ENCODE measurements around the gene SPEM3.

Gene SPEM3

GRCh38 chr17:7428557-7428956 is at the start of gene SPEM3:
SPEM3 (plus strand) TSS chr17:7428857; CDS start chr17:7428903, 46 bp downstream.
- DNase-seq, result no peak

- DNase-seq, result no peak
Observed at GRCh38 chr17:7379134-7379533, 49.5 kb upstream of the SPEM3 start.

- DNase-seq, result no peak
Observed at GRCh38 chr17:7380321-7380720, 48.3 kb upstream of the SPEM3 start.

- DNase-seq, result no peak
Observed at GRCh38 chr17:7380855-7381683, 47.6 kb upstream of the SPEM3 start, which contains the start of gene TNK1. TNK1 (plus strand) TSS chr17:7381089; CDS start chr17:7382927, 1,838 bp downstream.

GRCh38 chr17:7382901-7383300 is 45.8 kb upstream of the SPEM3 start:
- no peak for DNase-seq

- no peak for DNase-seq
Observed at GRCh38 chr17:7383371-7383741, 45.3 kb upstream of the SPEM3 start.

GRCh38 chr17:7383742-7384488 is 44.7 kb upstream of the SPEM3 start:
- DNase-seq, result no peak

- DNase-seq, result no peak
Observed at GRCh38 chr17:7384489-7385081, 44.1 kb upstream of the SPEM3 start.

- no peak for DNase-seq
Observed at GRCh38 chr17:7388856-7389255, 39.8 kb upstream of the SPEM3 start.

GRCh38 chr17:7389924-7390910 is 38.4 kb upstream of the SPEM3 start:
- no peak for DNase-seq

- DNase-seq, result no peak
Observed at GRCh38 chr17:7391307-7391706, 37.4 kb upstream of the SPEM3 start.

GRCh38 chr17:7392696-7393612 is 35.7 kb upstream of the SPEM3 start:
- DNase-seq, result no peak

- no peak for DNase-seq
Observed at GRCh38 chr17:7393613-7394451, 34.8 kb upstream of the SPEM3 start.

- DNase-seq, result peak; percentile 77
Observed at GRCh38 chr17:7394452-7395191, 34.0 kb upstream of the SPEM3 start, which contains the start of gene PLSCR3. PLSCR3 (minus strand) TSS chr17:7394525; CDS start chr17:7394110, 415 bp downstream.

GRCh38 chr17:7396147-7396546 is 32.5 kb upstream of the SPEM3 start:
- no peak for DNase-seq

- DNase-seq, result no peak
Observed at GRCh38 chr17:7398612-7399011, 30.0 kb upstream of the SPEM3 start.

- DNase-seq, result no peak
Observed at GRCh38 chr17:7403043-7403726, 25.5 kb upstream of the SPEM3 start.

GRCh38 chr17:7403727-7403976 is 25.0 kb upstream of the SPEM3 start:
- DNase-seq, result no peak
